A549 treated with ZK216348 at 1 μM for 4 hours (cell line): ENCODE results near the gene VPS13A. TPM values are rescaled to one million over a fixed set of nuclear protein-coding genes. Genes with fewer than 3 reads are reported as not detected.

Experiments
- total RNA-seq: library from RNA; stranded (reverse); fragments of 200-300 nt; extraction: Qiagen RNA extraction; gene quantifications from 5 replicates; pipeline ENCODE4 v1.2.3, GENCODE V29; 2022; ENCODE audit warnings: low read depth

VPS13A gene
- 6.1 to 12.3 TPM (median 10.6 TPM) in 5 replicates for total RNA-seq

DNA sequence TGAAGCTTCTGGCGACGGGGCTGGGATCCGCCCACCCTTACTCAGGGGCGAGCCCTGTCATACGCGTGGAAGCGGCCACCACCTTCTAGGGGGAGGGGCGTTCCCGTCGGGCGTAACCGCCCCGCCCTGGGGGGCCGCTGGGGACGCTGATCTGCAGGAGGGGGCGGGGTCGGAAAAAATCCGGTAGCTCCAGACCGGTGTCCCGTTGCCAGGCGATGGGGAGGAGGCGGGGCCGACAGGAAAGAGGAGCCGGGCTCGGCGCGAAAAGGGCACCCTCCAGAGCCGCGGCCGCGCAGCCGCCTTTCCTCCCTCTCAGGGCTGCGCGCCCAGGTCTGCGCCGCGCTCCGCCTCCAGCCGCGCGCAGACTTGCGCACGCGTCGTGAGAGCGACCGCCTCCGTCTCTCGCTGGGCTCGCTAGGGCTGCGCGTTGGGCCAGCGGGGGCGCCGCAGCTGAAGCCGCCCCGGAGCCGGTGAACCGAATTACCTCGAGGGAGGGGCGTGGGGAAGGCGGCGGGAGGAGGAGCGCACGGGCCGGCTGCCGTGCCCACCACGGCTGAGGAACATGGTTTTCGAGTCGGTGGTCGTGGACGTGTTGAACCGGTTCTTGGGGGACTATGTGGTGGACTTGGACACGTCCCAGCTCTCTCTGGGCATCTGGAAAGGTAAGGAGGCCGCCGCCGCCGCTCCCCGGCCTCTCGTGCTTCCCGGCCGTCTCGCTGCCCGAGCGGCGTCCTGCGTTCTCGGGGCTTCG is at the start of gene VPS13A:
Gene VPS13A, plus strand, starts transcription at position 392 of the 751 bp plus-strand sequence. Its CDS starts 171 bp downstream, at position 563.

Other genes with a start within 250 kb of the VPS13A start
- gene FOXB2, start 157.9 kb upstream of the VPS13A start, total RNA-seq, result not detected in 5 replicates